B cell (primary cell): ENCODE data around the gene ZNF777. TPM values are rescaled to one million over a fixed set of nuclear protein-coding genes. Genes with fewer than 3 reads are reported as not detected.

Experiments
- ATAC-seq: fragments of 200-7000 bp; cut with Tn5 transposase; one replicate; pipeline ENCODE4 v1.10.0; 2021; ENCODE audit warnings: low read depth, mild to moderate bottlenecking, moderate number of reproducible peaks, moderate library complexity
- CTCF ChIA-PET: fragments of 350-600 bp; sonication (Branson Sonifier 250); formaldehyde crosslinking; loops from one replicate; lab custom pipeline; 2021; ENCODE audit warnings: antibody characterized with exemption, inconsistent platforms; lab: Charles Lee
- POLR2A ChIA-PET: fragments of 350-600 bp; sonication (Branson Sonifier 250); formaldehyde crosslinking; loops from one replicate; lab custom pipeline; 2021; ENCODE audit warnings: antibody characterized with exemption; lab: Charles Lee
- DNase-seq: peaks from one replicate; pipeline ENCODE4 v3.0.0; 2013
- H2AFZ ChIP-seq: 2 replicates; pipeline ENCODE4 v1.6.1; 2012; ENCODE audit warnings: mild to moderate bottlenecking, low read depth, low read length; ENCODE audit not compliant: insufficient read depth, poor library complexity, severe bottlenecking
- H3K27ac ChIP-seq, 2 donors: 1 replicate in 1 of 2; 2 replicates in 1 of 2; pipeline ENCODE4 v1.5.1; 2012 to 2013; ENCODE audit warnings: low read length in 2 of 2, mild to moderate bottlenecking in 2 of 2, moderate library complexity in 1 of 2
- H3K27me3 ChIP-seq, 4 experiments: fragments of 200-600 bp in 1 of 4; sonication (generic) in 1 of 4; replicated peaks in 1 of 4; 1 replicate in 2 of 4; 2 replicates in 2 of 4; pipeline versions ENCODE4 v1.6.1 to v1.7.0; 2013 to 2016; ENCODE audit warnings: low read length in 3 of 4, mild to moderate bottlenecking in 2 of 4, mixed read lengths in 1 of 4, moderate library complexity in 1 of 4; ENCODE audit not compliant: insufficient read depth in 4 of 4, control insufficient read depth in 3 of 4; ENCODE audit errors: control extremely low read depth in 1 of 4
- H3K36me3 ChIP-seq, 2 experiments: replicated peaks in 1 of 2; 1 replicate in 1 of 2; 2 replicates in 1 of 2; pipeline versions ENCODE4 v1.6.1 to v1.7.1; 2013; ENCODE audit warnings: low read length in 1 of 2; ENCODE audit not compliant: insufficient read depth in 2 of 2, control insufficient read depth in 1 of 2; ENCODE audit errors: control extremely low read depth in 1 of 2, extremely low read depth in 1 of 2
- H3K4me1 ChIP-seq, 2 donors: fragments of 200-600 bp in 1 of 2; sonication (generic) in 1 of 2; 1 replicate in 1 of 2; 2 replicates in 1 of 2; pipeline versions ENCODE4 v1.5.1 to v1.6.1; 2013 to 2017; ENCODE audit warnings: low read length in 2 of 2; ENCODE audit not compliant: control insufficient read depth in 2 of 2, insufficient read depth in 2 of 2
- H3K4me2 ChIP-seq: replicated peaks from 2 replicates; pipeline ENCODE3; 2012; ENCODE audit warnings: mild to moderate bottlenecking, low read depth, low read length; ENCODE audit not compliant: poor library complexity, severe bottlenecking
- H3K4me3 ChIP-seq, 5 experiments: fragments of 200-600 bp in 1 of 5; sonication (generic) in 1 of 5; 1 replicate in 3 of 5; 2 replicates in 2 of 5; pipeline versions ENCODE4 v1.5.1 to v1.7.0; 2011 to 2016; ENCODE audit warnings: low read length in 4 of 5, mild to moderate bottlenecking in 4 of 5, low read depth in 2 of 5, control low read depth in 1 of 5, moderate library complexity in 1 of 5; ENCODE audit not compliant: insufficient read depth in 1 of 5; ENCODE audit errors: control extremely low read depth in 1 of 5, extremely low read depth in 1 of 5
- H3K79me2 ChIP-seq: fragments of 200-600 bp; sonication (generic); one replicate; pipeline ENCODE4 v1.6.0; 2016; ENCODE audit warnings: low read length; ENCODE audit not compliant: control insufficient read depth, insufficient read depth
- H3K9ac ChIP-seq: fragments of 200-600 bp; sonication (generic); 2 replicates; pipeline ENCODE4 v1.6.1; 2017; ENCODE audit warnings: mild to moderate bottlenecking, low read length, moderate library complexity
- H3K9me3 ChIP-seq, 3 donors: one replicate each; pipeline versions ENCODE4 v1.6.1 to v1.7.1; 2013; ENCODE audit warnings: low read length in 2 of 3; ENCODE audit not compliant: control insufficient read depth in 2 of 3, insufficient read depth in 1 of 3; ENCODE audit errors: control extremely low read depth in 1 of 3
- H4K20me1 ChIP-seq: 2 replicates; pipeline ENCODE4 v1.6.0; 2012; ENCODE audit warnings: mild to moderate bottlenecking, low read length; ENCODE audit not compliant: insufficient read depth, control insufficient read depth, poor library complexity, severe bottlenecking
- H3K27ac Mint-ChIP-seq: one replicate; pipeline ENCODE4 v1.8.0; 2021; ENCODE audit warnings: mixed read lengths
- H3K27me3 Mint-ChIP-seq: one replicate; pipeline ENCODE4 v1.8.0; 2021; ENCODE audit warnings: mixed read lengths
- H3K4me1 Mint-ChIP-seq: one replicate; pipeline ENCODE4 v1.8.0; 2021; ENCODE audit warnings: mixed read lengths
- H3K4me3 Mint-ChIP-seq: one replicate; pipeline ENCODE4 v1.8.0; 2021; ENCODE audit warnings: mixed read lengths
- H3K9me3 Mint-ChIP-seq: one replicate; pipeline ENCODE4 v1.8.0; 2022; ENCODE audit warnings: mixed read lengths; ENCODE audit not compliant: insufficient read depth
- EZH2 ChIP-seq: IDR thresholded peaks from 2 replicates; pipeline ENCODE4 v1.6.1; 2012; ENCODE audit warnings: borderline replicate concordance, low read depth, mild to moderate bottlenecking, moderate library complexity, low read length; ENCODE audit not compliant: insufficient read depth, poor library complexity, severe bottlenecking
- WGBS: methylation state at CpG from one replicate; pipeline ENCODE4 v1.1.5; 2013; ENCODE audit warnings: missing lambda C conversion rate; ENCODE audit not compliant: insufficient coverage; 5-methylcytosine and 5-hydroxymethylcytosine counted together
- intact Hi-C: fragments of 100-400 bp; cut with micrococcal nuclease; formaldehyde crosslinking; loops from one replicate; pipeline ENCODE4 v1.10.0; 2022
- polyA plus RNA-seq: library from polyadenylated mRNA; depleted of rRNA; stranded (reverse); fragments of >200 nt; gene quantifications from 2 replicates; pipeline ENCODE4 v1.2.3, GENCODE V29; 2012
- total RNA-seq, 2 donors: library from RNA; stranded (reverse); fragments of 120-200 nt in 1 of 2; gene quantifications; 1 replicate in 1 of 2; 2 replicates in 1 of 2; pipeline versions ENCODE4 v1.2.3 to v1.2.4, GENCODE V29; 2013 to 2022
- TF ChIP-seq, protein P1 (sequence below): fragments of 200-600 bp; IDR thresholded peaks from one replicate; pipeline ENCODE4 v1.8.0; 2022; ENCODE audit warnings: antibody characterized with exemption, mild to moderate bottlenecking

Gene ZNF777
- total and polyA plus RNA-seq, 2 donors (not counting 1 experiment from before 2014, with no cell fraction given) = 8.3 to 16.0 TPM

- no peak overlapping the region for H3K4me3 ChIP-seq
- CTCF ChIA-PET = interaction anchor here (1.1 kb wide), 1 partner anchor 31 kb away, joined by 3 read pairs; no protein-coding TSS in a partner anchor
Observed at GRCh38 chr7:149454006-149454405, 6.9 kb downstream of the ZNF777 start.

DNA sequence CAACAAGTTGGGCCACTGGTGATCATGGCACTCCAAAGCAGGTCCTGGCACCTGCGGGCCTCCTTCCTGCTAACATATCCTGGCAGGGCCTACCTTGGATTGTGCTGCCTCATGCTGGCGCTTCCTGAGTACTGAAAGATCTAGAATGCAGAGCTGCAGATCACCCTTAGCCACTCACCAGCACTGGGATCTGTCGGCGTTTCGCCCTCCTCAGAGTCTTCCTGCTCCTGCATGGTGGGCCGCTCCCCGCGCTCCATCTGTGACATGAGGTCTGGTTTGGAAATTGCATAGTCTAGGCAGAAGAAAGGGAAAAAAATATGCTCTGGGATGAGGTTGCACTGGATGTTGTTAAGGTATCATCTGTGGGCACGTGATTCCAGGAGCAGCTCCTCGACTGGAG lies 10.0 kb downstream of the ZNF777 start:
- no peak overlapping the region for H3K4me3 ChIP-seq
- H3K79me2 ChIP-seq = peaks cover 4% of the 10 kb centered on the region
- 97% methylated on average over 6 of the region's 10 CpGs for WGBS
- no peak overlapping the region for H2AFZ ChIP-seq
- H3K9me3 Mint-ChIP-seq = no peaks in the 10 kb centered on the region
- H3K4me1 ChIP-seq = no peaks in the 10 kb centered on the region
- H3K27ac ChIP-seq = no peak overlapping the region
- H3K27me3 ChIP-seq = no peaks in the 10 kb centered on the region
- no peak for DNase-seq
- H3K36me3 ChIP-seq = peaks cover 0 to 67% of the 10 kb centered on the region in 2 experiments
- ChIA-PET POLR2A (no interaction called here), CTCF (no interaction called here)
- no peak overlapping the region for H3K9ac ChIP-seq
- ATAC-seq = no peak
- no peaks in the 10 kb centered on the region for H3K4me1 Mint-ChIP-seq
- H4K20me1 ChIP-seq = peaks cover 4% of the 10 kb centered on the region
- H3K27ac Mint-ChIP-seq = no peak overlapping the region
- H3K4me3 Mint-ChIP-seq = no peak overlapping the region
- intact Hi-C loops = no loop called here
- H3K4me2 ChIP-seq = no peak overlapping the region
- TF ChIP-seq EZH2 = no peak
- TF ChIP-seq, protein P1, sequence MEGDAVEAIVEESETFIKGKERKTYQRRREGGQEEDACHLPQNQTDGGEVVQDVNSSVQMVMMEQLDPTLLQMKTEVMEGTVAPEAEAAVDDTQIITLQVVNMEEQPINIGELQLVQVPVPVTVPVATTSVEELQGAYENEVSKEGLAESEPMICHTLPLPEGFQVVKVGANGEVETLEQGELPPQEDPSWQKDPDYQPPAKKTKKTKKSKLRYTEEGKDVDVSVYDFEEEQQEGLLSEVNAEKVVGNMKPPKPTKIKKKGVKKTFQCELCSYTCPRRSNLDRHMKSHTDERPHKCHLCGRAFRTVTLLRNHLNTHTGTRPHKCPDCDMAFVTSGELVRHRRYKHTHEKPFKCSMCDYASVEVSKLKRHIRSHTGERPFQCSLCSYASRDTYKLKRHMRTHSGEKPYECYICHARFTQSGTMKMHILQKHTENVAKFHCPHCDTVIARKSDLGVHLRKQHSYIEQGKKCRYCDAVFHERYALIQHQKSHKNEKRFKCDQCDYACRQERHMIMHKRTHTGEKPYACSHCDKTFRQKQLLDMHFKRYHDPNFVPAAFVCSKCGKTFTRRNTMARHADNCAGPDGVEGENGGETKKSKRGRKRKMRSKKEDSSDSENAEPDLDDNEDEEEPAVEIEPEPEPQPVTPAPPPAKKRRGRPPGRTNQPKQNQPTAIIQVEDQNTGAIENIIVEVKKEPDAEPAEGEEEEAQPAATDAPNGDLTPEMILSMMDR = no peak
- no peaks in the 10 kb centered on the region for H3K9me3 ChIP-seq
- H3K27me3 Mint-ChIP-seq = no peaks in the 10 kb centered on the region

More at GRCh38 chr7:149454006-149454405, 6.9 kb downstream of the ZNF777 start:
- POLR2A ChIA-PET = no interaction called here
- no peaks in the 10 kb centered on the region for H3K27me3 ChIP-seq
- no peak overlapping the region for H3K4me3 Mint-ChIP-seq
- H4K20me1 ChIP-seq = peaks cover 28% of the 10 kb centered on the region
- H3K79me2 ChIP-seq = peaks cover 25% of the 10 kb centered on the region
- no peak overlapping the region for H2AFZ ChIP-seq
- H3K36me3 ChIP-seq = peaks cover 0 to 57% of the 10 kb centered on the region in 2 experiments
- 98% methylated on average over 10 of the region's 10 CpGs for WGBS
- DNase-seq = no peak
- no peak for ATAC-seq
- H3K4me2 ChIP-seq = no peak overlapping the region
- H3K27me3 Mint-ChIP-seq = no peaks in the 10 kb centered on the region
- H3K4me1 Mint-ChIP-seq = peaks cover 15% of the 10 kb centered on the region
- no peaks in the 10 kb centered on the region for H3K9me3 ChIP-seq
- no peak overlapping the region for H3K27ac Mint-ChIP-seq
- no peak for TF ChIP-seq EZH2
- TF ChIP-seq, protein P1 = no peak
- H3K9ac ChIP-seq = no peak overlapping the region
- intact Hi-C loops = no loop called here
- H3K27ac ChIP-seq = no peak overlapping the region
- H3K4me1 ChIP-seq = peaks cover 1 to 3% of the 10 kb centered on the region in 2 donors
- no peaks in the 10 kb centered on the region for H3K9me3 Mint-ChIP-seq
